ENCODE measurements around the gene COX17. TPM values are rescaled to one million over a fixed set of nuclear protein-coding genes. Genes with fewer than 3 reads are reported as not detected.

Gene COX17
- total and polyA plus RNA-seq, 2 donors (not counting 3 experiments of a cell fraction or from before 2014, with no cell fraction given) = 19.8 to 37.6 TPM

DNA sequence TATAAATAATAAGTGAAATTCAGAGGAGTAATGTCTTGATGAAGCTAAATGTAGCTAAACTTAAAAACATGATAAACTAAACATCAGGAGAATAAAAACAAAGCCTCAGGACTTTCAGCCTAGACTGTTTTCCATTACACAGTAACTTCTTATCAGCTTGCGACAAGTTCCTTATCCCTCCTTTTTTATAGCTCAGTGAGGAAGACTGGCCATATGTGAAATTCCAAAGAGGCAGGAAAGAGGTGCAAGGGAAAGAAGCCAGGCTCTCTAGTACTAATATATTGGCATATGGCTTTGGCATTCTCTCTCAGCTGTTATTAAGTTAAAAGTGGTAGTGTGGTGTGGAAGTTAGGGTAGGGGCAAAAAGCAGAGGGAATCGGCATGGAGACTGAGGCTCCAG lies 4.4 kb downstream of the COX17 start:
- Histone ChIP-seq H3K27me3 (ENCODE audit: control insufficient read depth in 2 of 2, insufficient read depth in 2 of 2, low read length in 2 of 2) (no peaks in the 10 kb centered on the region), H3K4me1 (ENCODE audit: control insufficient read depth, extremely low read depth, insufficient read depth, low read length) (peaks cover 20% of the 10 kb centered on the region), H3K79me2 (ENCODE audit: control insufficient read depth, insufficient read depth, low read length) (peaks cover 4% of the 10 kb centered on the region), H3K4me3 (replicated peaks in 1 of 3; ENCODE audit: insufficient read depth in 1 of 3, low read depth in 1 of 3, low read length in 3 of 3) (no peak overlapping the region), H3K4me2 (ENCODE audit: insufficient read depth, low read length) (no peak overlapping the region), H3K9me1 (replicated peaks; ENCODE audit: control insufficient read depth, extremely low read depth, insufficient read depth, low read length) (no peaks in the 10 kb centered on the region), H2AFZ (ENCODE audit: low read depth, low read length) (no peak overlapping the region), H4K20me1 (replicated peaks; ENCODE audit: control insufficient read depth, extremely low read depth, insufficient read depth, low read length) (no peaks in the 10 kb centered on the region), H3K36me3 (ENCODE audit: control insufficient read depth in 2 of 2, extremely low read depth in 1 of 2, insufficient read depth in 2 of 2, low read length in 2 of 2) (peaks cover 0 to 4% of the 10 kb centered on the region in 2 experiments), H3K27ac (ENCODE audit: insufficient read depth, low read depth, low read length) (no peak overlapping the region), H3K9me3 (replicated peaks; ENCODE audit: control insufficient read depth, insufficient read depth, low read length) (no peaks in the 10 kb centered on the region), H3K9ac (replicated peaks; ENCODE audit: extremely low read depth, insufficient read depth, low read length) (no peak overlapping the region)
- intact Hi-C loops (cut with micrococcal nuclease) = no loop called here
- ChIA-PET CTCF (interaction anchor here (0.9 to 1.4 kb wide), 7 partner anchors 10 to 183 kb away, joined by 3 to 5 read pairs (median 3); partner anchors contain the start of gene TIMMDC1), POLR2A (no interaction called here)
- DNase-seq (ENCODE audit: low read depth, low spot score) (peak; percentile 46), FAIRE-seq (no peak)
- BruUV-seq (replicated peaks) = no TSS peak
- dilution Hi-C loops (cut with MboI; ENCODE audit: extremely low pct_ligation_motif_present, low sequenced_read_pairs) = no loop called here
- TF ChIP-seq, protein P1, sequence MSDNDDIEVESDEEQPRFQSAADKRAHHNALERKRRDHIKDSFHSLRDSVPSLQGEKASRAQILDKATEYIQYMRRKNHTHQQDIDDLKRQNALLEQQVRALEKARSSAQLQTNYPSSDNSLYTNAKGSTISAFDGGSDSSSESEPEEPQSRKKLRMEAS (IDR thresholded peaks at IDR 0.05; ENCODE audit: insufficient read depth, insufficient read length) = no peak
- no peak for TF ChIP-seq MYC (IDR thresholded peaks at IDR 0.05; ENCODE audit: low read depth, low read length)
- no peak for TF ChIP-seq JUN (IDR thresholded peaks at IDR 0.05; ENCODE audit: borderline replicate concordance, insufficient read depth, insufficient read length, low read depth)
- TF ChIP-seq POLR2A (IDR thresholded peaks at IDR 0.05; ENCODE audit: low read depth, low read length) = no peak
- TF ChIP-seq EZH2 (IDR thresholded peaks at IDR 0.05; ENCODE audit: borderline replicate concordance, low read depth, low read length, severe bottlenecking) = no peak
- no peak for TF ChIP-seq POLR2AphosphoS5 (IDR thresholded peaks at IDR 0.05; ENCODE audit: insufficient read depth, low read depth, low read length)
- TF ChIP-seq, protein P2, sequence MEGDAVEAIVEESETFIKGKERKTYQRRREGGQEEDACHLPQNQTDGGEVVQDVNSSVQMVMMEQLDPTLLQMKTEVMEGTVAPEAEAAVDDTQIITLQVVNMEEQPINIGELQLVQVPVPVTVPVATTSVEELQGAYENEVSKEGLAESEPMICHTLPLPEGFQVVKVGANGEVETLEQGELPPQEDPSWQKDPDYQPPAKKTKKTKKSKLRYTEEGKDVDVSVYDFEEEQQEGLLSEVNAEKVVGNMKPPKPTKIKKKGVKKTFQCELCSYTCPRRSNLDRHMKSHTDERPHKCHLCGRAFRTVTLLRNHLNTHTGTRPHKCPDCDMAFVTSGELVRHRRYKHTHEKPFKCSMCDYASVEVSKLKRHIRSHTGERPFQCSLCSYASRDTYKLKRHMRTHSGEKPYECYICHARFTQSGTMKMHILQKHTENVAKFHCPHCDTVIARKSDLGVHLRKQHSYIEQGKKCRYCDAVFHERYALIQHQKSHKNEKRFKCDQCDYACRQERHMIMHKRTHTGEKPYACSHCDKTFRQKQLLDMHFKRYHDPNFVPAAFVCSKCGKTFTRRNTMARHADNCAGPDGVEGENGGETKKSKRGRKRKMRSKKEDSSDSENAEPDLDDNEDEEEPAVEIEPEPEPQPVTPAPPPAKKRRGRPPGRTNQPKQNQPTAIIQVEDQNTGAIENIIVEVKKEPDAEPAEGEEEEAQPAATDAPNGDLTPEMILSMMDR (IDR thresholded peaks at IDR 0.05; ENCODE audit: extremely low read depth in 1 of 2, insufficient read depth in 1 of 2, low read depth in 1 of 2, low read length in 2 of 2) = no peak
- TF ChIP-seq GATA2 (IDR thresholded peaks at IDR 0.05; ENCODE audit: insufficient read depth, insufficient read length, low read depth, low read length) = no peak
- TF ChIP-seq FOS (IDR thresholded peaks at IDR 0.05; ENCODE audit: borderline replicate concordance, insufficient read depth, low read length) = no peak
